ENCODE measurements around the gene MRPL9. TPM values are rescaled to one million over a fixed set of nuclear protein-coding genes. Genes with fewer than 3 reads are reported as not detected.

The MRPL9 gene
- total RNA-seq, 2 donors from 2014 or later: 49.4 to 104 TPM

DNA sequence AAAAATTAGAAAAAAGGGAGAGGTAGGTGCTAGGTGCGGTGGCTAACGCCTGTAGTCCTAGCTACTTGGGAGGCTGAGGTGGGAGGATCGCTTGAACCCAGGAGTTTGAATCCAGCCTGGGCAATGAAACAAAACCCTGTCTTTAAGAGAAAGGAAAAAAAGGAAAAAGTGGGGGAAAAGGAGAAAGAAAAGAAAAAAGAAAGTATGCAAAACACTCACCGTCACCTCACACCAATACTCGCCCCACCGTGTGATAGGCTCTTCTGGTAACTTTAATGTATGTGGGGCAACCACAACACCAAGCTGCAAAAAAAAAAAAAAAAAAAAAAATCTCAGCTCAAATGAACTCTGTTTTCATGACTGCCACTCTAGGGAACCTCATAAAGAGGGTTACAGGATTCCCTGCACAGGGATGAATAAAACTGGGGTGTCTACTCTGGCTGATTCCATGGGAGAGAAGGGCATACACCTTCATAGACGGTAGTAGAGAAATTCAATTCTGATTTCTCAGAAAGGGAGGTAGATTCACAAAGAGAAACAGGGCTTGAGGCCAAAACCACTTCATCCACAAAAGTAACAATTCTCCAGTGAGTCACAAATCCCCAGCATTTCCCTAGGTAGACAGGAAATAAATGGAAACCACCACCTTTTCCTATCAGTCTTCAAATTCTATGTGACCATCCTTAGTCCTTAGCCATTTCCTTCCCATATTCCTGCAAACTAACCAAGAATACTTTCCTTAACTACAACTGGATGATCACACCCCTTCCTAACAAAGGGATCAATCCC lies 2.5 kb downstream of the MRPL9 start:
- H3K27ac ChIP-seq: no peak overlapping the region
- no peak for DNase-seq
- H3K4me3 ChIP-seq: no peak overlapping the region
- intact Hi-C loops (cut with DNase I): no loop called here
- no peaks in the 10 kb centered on the region for H3K4me1 ChIP-seq
- no peaks in the 10 kb centered on the region for H3K9me3 ChIP-seq
- no peak overlapping the region for H3K9ac ChIP-seq (ENCODE audit: low read depth in 2 of 2, low read length in 2 of 2)
- no peaks in the 10 kb centered on the region for H3K27me3 ChIP-seq
- H3K36me3 ChIP-seq: peaks cover 11% of the 10 kb centered on the region
- TF ChIP-seq, protein P1, sequence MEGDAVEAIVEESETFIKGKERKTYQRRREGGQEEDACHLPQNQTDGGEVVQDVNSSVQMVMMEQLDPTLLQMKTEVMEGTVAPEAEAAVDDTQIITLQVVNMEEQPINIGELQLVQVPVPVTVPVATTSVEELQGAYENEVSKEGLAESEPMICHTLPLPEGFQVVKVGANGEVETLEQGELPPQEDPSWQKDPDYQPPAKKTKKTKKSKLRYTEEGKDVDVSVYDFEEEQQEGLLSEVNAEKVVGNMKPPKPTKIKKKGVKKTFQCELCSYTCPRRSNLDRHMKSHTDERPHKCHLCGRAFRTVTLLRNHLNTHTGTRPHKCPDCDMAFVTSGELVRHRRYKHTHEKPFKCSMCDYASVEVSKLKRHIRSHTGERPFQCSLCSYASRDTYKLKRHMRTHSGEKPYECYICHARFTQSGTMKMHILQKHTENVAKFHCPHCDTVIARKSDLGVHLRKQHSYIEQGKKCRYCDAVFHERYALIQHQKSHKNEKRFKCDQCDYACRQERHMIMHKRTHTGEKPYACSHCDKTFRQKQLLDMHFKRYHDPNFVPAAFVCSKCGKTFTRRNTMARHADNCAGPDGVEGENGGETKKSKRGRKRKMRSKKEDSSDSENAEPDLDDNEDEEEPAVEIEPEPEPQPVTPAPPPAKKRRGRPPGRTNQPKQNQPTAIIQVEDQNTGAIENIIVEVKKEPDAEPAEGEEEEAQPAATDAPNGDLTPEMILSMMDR (IDR thresholded peaks at IDR 0.05): no peak

DNA sequence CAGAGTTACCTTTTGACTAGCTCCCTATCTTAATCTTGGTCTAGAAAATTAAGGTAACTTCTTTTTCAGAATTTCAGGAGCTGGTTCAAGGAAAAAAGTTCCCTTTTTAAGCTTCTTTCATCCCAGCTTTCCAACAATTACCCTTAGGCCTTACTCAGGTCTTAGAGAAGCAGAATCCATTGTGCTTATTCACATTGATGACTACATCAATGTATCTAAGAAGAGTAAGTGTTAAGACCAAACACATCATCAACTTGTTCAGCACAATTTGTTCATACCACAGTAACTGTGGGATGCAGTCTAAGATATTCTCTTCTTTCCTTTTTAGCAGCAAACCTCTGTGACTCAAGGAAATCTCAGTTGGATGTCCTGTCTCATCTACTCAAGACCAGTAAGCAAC lies 4.1 kb downstream of the MRPL9 start:
- H3K36me3 ChIP-seq: peaks cover 11% of the 10 kb centered on the region
- no peak overlapping the region for H3K27ac ChIP-seq
- no peaks in the 10 kb centered on the region for H3K4me1 ChIP-seq
- TF ChIP-seq, protein P1 (IDR thresholded peaks at IDR 0.05): no peak
- no peaks in the 10 kb centered on the region for H3K9me3 ChIP-seq
- H3K27me3 ChIP-seq: no peaks in the 10 kb centered on the region
- no peak overlapping the region for H3K4me3 ChIP-seq
- no peak for DNase-seq
- no peak overlapping the region for H3K9ac ChIP-seq (ENCODE audit: low read depth in 2 of 2, low read length in 2 of 2)
- intact Hi-C loops (cut with DNase I): no loop called here

GRCh38 chr1:151756291-151756690 lies 7.0 kb downstream of the MRPL9 start:
- no peaks in the 10 kb centered on the region for H3K27me3 ChIP-seq
- TF ChIP-seq, protein P1 (IDR thresholded peaks at IDR 0.05): no peak
- H3K9ac ChIP-seq (ENCODE audit: low read depth in 2 of 2, low read length in 2 of 2): no peak overlapping the region
- H3K4me1 ChIP-seq: no peaks in the 10 kb centered on the region
- intact Hi-C loops (cut with DNase I): no loop called here
- no peak for DNase-seq
- H3K9me3 ChIP-seq: no peaks in the 10 kb centered on the region
- H3K27ac ChIP-seq: no peak overlapping the region
- peaks cover 4% of the 10 kb centered on the region for H3K36me3 ChIP-seq
- H3K4me3 ChIP-seq: no peak overlapping the region

DNA sequence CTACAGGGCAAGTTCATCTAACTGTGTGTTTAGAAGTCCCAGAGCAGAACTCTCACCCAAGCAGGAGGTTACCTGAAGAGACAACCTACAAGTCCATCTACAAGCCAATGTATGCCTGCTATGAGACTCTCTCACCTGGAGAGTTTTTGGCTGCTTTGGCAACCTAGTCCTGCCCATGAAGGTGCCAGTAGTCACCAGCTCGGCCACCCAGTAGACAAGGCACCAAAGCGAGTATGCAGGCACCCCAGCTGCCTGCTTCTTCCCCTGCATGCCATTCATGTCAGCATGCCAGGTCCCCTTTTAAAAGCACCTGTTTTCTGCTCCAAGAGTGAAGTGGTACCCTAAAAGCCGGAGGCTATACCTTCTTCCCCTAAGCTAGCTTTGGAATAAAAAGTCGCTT lies 21.8 kb downstream of the MRPL9 start:
- no peak overlapping the region for H3K27ac ChIP-seq
- H3K9me3 ChIP-seq: no peaks in the 10 kb centered on the region
- no peak overlapping the region for H3K9ac ChIP-seq (ENCODE audit: low read depth in 2 of 2, low read length in 2 of 2)
- no peaks in the 10 kb centered on the region for H3K36me3 ChIP-seq
- H3K27me3 ChIP-seq: no peaks in the 10 kb centered on the region
- no peak for DNase-seq
- intact Hi-C loops (cut with DNase I): no loop called here
- no peaks in the 10 kb centered on the region for H3K4me1 ChIP-seq
- no peak overlapping the region for H3K4me3 ChIP-seq
- TF ChIP-seq, protein P1 (IDR thresholded peaks at IDR 0.05): no peak

GRCh38 chr1:151739590-151740355 lies 23.5 kb downstream of the MRPL9 start:
- no peak overlapping the region for H3K9ac ChIP-seq (ENCODE audit: low read depth in 2 of 2, low read length in 2 of 2)
- no peaks in the 10 kb centered on the region for H3K4me1 ChIP-seq
- H3K4me3 ChIP-seq: no peak overlapping the region
- H3K27me3 ChIP-seq: no peaks in the 10 kb centered on the region
- intact Hi-C loops (cut with DNase I): loop anchor here (5.0 to 10.0 kb wide), 2 partner anchors 147 to 295 kb away; no protein-coding TSS in a partner anchor
- TF ChIP-seq, protein P1 (IDR thresholded peaks at IDR 0.05): no peak
- no peaks in the 10 kb centered on the region for H3K9me3 ChIP-seq
- H3K27ac ChIP-seq: no peak overlapping the region
- DNase-seq: no peak
- H3K36me3 ChIP-seq: no peaks in the 10 kb centered on the region
